ENCODE results near the gene UNK.

UNK gene

GRCh38 chr17:75779250-75779986, 5.2 kb upstream of the UNK start:
- Histone ChIP-seq H3K36me3 (replicated peaks) (peaks cover 25% of the 10 kb centered on the region), H3K4me3 (ENCODE audit: low read depth, low read length) (peak overlapping the region; percentile 94), H3K27ac (peak overlapping the region; percentile 99), H3K27me3 (replicated peaks) (no peaks in the 10 kb centered on the region)
- in situ Hi-C loops (cut with HindIII; ENCODE audit: low pct_ligation_motif_present, low sequenced_read_pairs) = no loop called here
- DNase-seq = peak; percentile 99
- TF ChIP-seq CTCF (IDR thresholded peaks at IDR 0.05; ENCODE audit: low read depth, low read length, missing control alignments) = no peak

- in situ Hi-C loops (cut with HindIII; ENCODE audit: low pct_ligation_motif_present, low sequenced_read_pairs) = no loop called here
- Histone ChIP-seq H3K27me3 (replicated peaks) (no peaks in the 10 kb centered on the region), H3K4me3 (ENCODE audit: low read depth, low read length) (no peak overlapping the region), H3K27ac (no peak overlapping the region), H3K36me3 (replicated peaks) (peaks cover 25% of the 10 kb centered on the region)
- no peak for TF ChIP-seq CTCF (IDR thresholded peaks at IDR 0.05; ENCODE audit: low read depth, low read length, missing control alignments)
- no peak for DNase-seq
Observed at GRCh38 chr17:75779987-75780889, 4.4 kb upstream of the UNK start.

GRCh38 chr17:75783069-75783783, 1.4 kb upstream of the UNK start:
- DNase-seq = peak; percentile 41
- H3K4me3 ChIP-seq (ENCODE audit: low read depth, low read length) = no peak overlapping the region
- in situ Hi-C loops (cut with HindIII; ENCODE audit: low pct_ligation_motif_present, low sequenced_read_pairs) = no loop called here

GRCh38 chr17:75783803-75784472, 668 bp upstream of the UNK start:
- H3K27me3 ChIP-seq (replicated peaks) = no peaks in the 10 kb centered on the region
- peaks cover 1% of the 10 kb centered on the region for H3K36me3 ChIP-seq (replicated peaks)
- peak overlapping the region; percentile 100 for H3K27ac ChIP-seq
- no peak for TF ChIP-seq CTCF (IDR thresholded peaks at IDR 0.05; ENCODE audit: low read depth, low read length, missing control alignments)
- in situ Hi-C loops (cut with HindIII; ENCODE audit: low pct_ligation_motif_present, low sequenced_read_pairs) = no loop called here
- H3K4me3 ChIP-seq (ENCODE audit: low read depth, low read length) = peak overlapping the region; percentile 48
- DNase-seq = no peak

More at GRCh38 chr17:75783069-75783783, 1.4 kb upstream of the UNK start:
- peaks cover 8% of the 10 kb centered on the region for H3K36me3 ChIP-seq (replicated peaks)
- peak; percentile 59 for TF ChIP-seq CTCF (IDR thresholded peaks at IDR 0.05; ENCODE audit: low read depth, low read length, missing control alignments)
- peak overlapping the region; percentile 100 for H3K27ac ChIP-seq
- H3K27me3 ChIP-seq (replicated peaks) = no peaks in the 10 kb centered on the region
